Measurements from ENCODE around the gene MBP.
A peak's percentile ranks its signal among the peaks of the same experiment; 100 is the strongest.

The MBP gene

DNA sequence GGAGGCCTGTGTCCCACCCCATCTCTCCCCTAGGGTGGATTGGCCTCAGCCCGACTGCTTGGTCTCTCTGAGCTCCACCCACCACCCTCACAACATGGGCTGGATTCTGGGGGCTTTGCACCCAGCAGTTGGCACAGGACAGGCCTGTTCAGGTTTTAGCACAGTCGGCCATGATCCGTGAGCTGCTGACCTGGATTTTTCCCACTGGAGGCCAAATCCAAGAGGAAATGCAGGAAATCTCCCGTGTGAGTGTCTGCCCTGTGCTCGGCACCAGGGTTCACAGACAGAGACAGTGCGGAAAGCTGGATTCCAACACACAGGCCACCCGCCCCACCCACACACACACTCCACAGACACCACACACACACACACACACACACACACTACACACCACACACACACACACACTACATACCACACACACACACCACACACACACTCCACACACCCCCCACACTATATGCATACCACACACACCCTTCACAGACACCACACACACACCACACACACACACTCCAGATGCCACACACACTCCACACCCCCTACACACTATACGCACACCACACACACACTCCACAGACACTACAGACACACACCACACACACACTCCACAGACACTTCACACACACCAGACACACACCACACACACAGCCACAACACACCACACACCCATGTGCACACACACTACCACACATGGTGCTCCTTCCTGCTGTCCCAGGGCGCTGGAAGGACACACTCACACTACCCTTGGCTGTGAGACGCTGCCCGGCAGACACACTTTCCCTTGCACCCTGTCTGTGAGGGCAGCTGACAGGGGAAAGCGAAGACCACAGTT lies 14.1 kb downstream of the MBP start:
- CTCF ChIA-PET: no interaction called here
- TF ChIP-seq, protein P1, sequence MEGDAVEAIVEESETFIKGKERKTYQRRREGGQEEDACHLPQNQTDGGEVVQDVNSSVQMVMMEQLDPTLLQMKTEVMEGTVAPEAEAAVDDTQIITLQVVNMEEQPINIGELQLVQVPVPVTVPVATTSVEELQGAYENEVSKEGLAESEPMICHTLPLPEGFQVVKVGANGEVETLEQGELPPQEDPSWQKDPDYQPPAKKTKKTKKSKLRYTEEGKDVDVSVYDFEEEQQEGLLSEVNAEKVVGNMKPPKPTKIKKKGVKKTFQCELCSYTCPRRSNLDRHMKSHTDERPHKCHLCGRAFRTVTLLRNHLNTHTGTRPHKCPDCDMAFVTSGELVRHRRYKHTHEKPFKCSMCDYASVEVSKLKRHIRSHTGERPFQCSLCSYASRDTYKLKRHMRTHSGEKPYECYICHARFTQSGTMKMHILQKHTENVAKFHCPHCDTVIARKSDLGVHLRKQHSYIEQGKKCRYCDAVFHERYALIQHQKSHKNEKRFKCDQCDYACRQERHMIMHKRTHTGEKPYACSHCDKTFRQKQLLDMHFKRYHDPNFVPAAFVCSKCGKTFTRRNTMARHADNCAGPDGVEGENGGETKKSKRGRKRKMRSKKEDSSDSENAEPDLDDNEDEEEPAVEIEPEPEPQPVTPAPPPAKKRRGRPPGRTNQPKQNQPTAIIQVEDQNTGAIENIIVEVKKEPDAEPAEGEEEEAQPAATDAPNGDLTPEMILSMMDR (IDR thresholded peaks at IDR 0.05; ENCODE audit: control extremely low read depth, extremely low read depth, low read depth, missing control alignments): no peak

DNA sequence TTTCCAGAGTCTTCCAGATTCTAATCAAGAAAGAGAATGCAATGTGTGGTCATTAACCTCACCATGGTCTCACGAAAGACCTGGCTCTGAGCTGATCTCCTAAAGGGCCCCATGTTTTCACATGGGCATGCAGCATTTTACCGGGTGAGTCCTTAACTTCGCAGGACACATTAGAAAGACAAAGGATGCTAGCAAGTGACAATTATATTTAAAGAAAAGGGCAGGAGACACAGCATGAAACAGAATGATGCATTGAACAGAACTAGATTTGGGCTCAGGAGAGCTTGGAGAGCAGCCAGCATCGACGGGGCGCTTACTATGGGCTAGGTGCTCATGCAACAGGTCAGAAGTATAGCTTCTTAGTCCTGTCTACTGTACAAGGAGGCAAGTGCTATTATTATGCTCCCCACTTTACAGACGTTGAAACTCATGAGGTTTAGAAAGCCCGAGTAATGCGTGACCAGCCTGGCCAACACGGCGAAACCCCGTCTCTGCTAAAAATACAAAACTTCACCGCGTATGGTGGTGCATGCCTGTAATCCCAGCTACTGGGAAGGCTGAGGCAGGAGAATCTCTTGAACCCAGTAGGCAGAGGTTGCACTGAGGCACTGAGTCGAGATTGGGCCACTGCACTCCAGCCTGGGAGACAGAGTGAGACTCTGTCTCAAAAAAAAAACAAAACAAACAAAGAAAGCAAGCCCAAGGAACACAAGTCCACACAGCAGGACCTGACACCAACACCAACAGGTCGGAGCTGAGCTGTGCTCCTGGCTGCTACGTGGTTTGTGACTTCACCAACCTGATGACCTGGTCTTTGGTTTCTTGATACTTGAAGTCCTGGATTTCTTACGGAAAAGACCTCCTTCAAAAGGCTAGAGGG lies 16.1 kb downstream of the MBP start:
- POLR2A ChIA-PET: no interaction called here
- no peak for DNase-seq (ENCODE audit: extremely low spot score)
- TF ChIP-seq, protein P1 (IDR thresholded peaks at IDR 0.05; ENCODE audit: control extremely low read depth, extremely low read depth, low read depth, missing control alignments): no peak
- CTCF ChIA-PET: interaction anchor here (1.4 to 3.5 kb wide), 5 partner anchors 7 to 49 kb away, joined by 5 to 11 read pairs (median 9); no protein-coding TSS in a partner anchor

More for the DNA sequence above, 14.1 kb downstream of the MBP start:
- POLR2A ChIA-PET: no interaction called here
- DNase-seq (ENCODE audit: extremely low spot score): no peak

DNA sequence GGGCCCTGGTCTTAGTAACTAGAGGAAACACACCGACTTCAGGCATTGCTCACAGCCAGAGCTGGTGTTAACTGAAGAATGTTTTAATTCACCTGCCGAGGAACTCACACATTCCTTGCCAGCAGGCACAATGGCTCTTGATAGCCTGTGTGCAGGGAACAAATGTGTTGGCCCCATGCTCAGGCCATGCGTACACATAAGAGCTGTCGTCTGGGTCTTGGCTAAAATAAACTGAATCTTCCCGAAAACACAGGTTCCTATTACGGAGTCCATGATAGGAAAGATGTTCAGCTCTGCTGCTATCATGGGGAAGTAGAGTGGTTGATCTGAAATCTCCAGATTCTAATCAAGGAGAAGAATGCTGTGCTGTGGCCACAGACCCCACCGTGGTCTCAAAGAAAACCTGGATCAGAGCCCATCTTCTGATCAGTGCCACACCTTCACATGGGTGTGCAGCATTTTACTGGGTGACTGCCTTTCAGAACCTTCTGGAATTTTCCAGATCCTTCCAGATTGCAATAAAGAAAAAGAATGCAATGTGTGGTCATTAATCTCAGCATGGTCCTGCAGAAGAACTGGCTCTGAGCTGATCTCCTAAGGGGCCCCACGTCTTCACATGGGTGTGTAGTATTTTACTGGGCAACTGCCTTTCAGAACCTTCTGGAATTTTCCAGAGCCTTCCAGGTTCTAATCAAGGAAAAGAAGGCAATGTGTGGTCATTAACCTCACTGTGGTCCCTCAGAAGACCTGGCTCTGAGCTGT lies 17.2 kb downstream of the MBP start:
- POLR2A ChIA-PET: no interaction called here
- CTCF ChIA-PET: interaction anchor here (0.9 to 3.5 kb wide), 9 partner anchors 8 to 97 kb away, joined by 3 to 11 read pairs (median 6); no protein-coding TSS in a partner anchor
- no peak for DNase-seq (ENCODE audit: extremely low spot score)
- TF ChIP-seq, protein P1 (IDR thresholded peaks at IDR 0.05; ENCODE audit: control extremely low read depth, extremely low read depth, low read depth, missing control alignments): no peak

DNA sequence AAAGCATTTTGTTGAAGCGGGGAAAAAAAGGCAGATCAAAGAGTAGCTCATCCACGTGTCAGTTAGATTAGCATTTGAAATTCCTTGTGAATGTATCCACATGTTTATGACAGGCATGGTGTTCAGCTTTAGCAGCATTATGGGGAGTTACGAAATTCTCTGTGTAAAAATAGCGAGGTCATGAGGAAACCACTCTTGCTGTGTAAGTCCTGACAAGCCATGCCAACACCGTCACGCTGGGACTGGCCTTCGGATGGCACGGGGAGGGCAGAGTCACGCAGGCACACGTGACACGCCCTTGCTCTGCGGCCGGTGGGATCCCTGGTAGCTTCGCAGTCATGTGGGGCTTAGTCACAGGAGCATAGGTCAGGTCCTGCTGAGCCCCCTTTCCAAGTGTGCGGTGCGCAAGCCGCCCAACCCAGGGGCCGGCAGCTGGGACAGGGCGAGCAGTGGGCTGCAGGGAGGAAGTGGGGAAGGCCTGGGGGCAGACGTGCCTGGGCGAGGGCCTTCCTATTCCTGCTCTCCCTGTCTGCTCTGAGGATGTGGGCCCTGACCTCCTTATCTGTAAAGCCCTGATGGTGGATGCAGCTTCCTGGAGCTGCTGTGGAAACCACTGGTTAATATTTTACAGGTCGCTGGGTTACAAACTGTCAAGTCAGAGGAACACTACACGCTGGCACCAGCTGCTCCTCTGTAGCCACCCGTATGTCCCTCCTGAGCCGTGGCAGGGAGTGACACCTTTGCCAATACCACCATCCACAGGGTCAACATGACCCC lies 18.0 kb downstream of the MBP start:
- POLR2A ChIA-PET: no interaction called here
- CTCF ChIA-PET: interaction anchor here (0.9 to 3.5 kb wide), 7 partner anchors 9 to 97 kb away, joined by 3 to 11 read pairs (median 4); no protein-coding TSS in a partner anchor
- TF ChIP-seq, protein P1 (IDR thresholded peaks at IDR 0.05; ENCODE audit: control extremely low read depth, extremely low read depth, low read depth, missing control alignments): no peak
- peak; percentile 59 for DNase-seq (ENCODE audit: extremely low spot score)

DNA sequence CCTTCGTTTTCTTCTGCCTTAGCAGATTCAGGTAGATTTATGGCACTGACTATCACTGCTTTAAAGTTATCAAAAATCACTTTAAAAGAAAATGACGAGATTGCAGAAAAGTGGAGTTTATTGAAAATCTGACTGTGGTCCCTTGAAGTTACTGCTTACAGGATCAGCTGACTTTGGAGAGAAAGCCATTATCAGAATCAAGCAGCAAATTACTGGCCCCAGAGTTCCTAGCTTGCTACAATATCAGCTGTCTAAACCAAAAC lies 18.5 kb downstream of the MBP start:
- DNase-seq (ENCODE audit: extremely low spot score): no peak
- TF ChIP-seq, protein P1 (IDR thresholded peaks at IDR 0.05; ENCODE audit: control extremely low read depth, extremely low read depth, low read depth, missing control alignments): no peak
- ChIA-PET POLR2A (no interaction called here), CTCF (interaction anchor here (1.2 to 3.5 kb wide), 4 partner anchors 9 to 62 kb away, joined by 3 to 11 read pairs (median 10); no protein-coding TSS in a partner anchor)

Measured in GM10248 (cell line).